ENCODE data around the gene AQP2.

GRCh38 chr12:49973361-49973830, 22.9 kb downstream of the AQP2 start:
- TF ChIP-seq, protein P1, sequence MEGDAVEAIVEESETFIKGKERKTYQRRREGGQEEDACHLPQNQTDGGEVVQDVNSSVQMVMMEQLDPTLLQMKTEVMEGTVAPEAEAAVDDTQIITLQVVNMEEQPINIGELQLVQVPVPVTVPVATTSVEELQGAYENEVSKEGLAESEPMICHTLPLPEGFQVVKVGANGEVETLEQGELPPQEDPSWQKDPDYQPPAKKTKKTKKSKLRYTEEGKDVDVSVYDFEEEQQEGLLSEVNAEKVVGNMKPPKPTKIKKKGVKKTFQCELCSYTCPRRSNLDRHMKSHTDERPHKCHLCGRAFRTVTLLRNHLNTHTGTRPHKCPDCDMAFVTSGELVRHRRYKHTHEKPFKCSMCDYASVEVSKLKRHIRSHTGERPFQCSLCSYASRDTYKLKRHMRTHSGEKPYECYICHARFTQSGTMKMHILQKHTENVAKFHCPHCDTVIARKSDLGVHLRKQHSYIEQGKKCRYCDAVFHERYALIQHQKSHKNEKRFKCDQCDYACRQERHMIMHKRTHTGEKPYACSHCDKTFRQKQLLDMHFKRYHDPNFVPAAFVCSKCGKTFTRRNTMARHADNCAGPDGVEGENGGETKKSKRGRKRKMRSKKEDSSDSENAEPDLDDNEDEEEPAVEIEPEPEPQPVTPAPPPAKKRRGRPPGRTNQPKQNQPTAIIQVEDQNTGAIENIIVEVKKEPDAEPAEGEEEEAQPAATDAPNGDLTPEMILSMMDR (IDR thresholded peaks at IDR 0.05; ENCODE audit: poor library complexity): no peak
- TF ChIP-seq EZH2 (IDR thresholded peaks at IDR 0.05; ENCODE audit: borderline replicate concordance): no peak
- no peak for TF ChIP-seq EZH2phosphoT487 (IDR thresholded peaks at IDR 0.05; ENCODE audit: low read depth, severe bottlenecking, unreplicated experiment)

Data from hepatocyte (in vitro differentiated cells).